ENCODE measurements around the gene CDH19.

CDH19 gene

DNA sequence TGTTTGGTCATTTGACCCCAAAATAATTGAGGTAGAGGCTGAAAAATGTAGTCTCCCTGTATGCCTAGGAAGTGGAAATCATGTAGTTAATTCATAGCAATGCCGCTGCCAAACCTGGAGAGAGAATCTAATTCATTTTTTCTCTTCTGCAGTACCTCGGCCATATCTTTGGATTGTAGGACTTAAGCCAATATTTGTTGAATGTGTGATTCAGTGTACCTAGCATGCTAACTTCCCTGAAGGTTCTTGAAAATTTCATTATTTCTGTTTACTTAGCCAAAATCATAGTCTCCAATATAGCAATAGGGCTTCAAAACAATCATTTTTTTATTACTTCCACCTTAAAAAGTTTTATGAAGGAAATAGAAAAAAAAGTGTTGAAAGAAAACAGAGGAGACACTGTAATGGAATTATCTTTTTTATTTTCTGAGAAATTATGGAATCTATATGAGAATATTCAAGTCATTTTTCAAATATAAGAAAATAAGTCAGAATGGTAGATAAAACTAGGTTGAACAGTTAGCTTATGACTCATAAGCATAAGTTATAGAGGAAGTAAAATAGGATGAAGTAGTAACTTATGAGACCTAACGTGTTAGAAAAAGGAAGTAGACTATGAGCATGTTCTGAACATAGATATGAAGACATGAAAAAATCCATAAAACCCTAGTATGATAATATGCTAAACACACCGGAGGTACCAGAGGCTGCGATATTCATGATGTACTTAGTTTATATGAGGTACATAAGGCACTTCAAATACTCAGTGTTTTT lies 35.2 kb upstream of the CDH19 start:
- no peak for DNase-seq (ENCODE audit: low read depth)
- TF ChIP-seq, protein P1, sequence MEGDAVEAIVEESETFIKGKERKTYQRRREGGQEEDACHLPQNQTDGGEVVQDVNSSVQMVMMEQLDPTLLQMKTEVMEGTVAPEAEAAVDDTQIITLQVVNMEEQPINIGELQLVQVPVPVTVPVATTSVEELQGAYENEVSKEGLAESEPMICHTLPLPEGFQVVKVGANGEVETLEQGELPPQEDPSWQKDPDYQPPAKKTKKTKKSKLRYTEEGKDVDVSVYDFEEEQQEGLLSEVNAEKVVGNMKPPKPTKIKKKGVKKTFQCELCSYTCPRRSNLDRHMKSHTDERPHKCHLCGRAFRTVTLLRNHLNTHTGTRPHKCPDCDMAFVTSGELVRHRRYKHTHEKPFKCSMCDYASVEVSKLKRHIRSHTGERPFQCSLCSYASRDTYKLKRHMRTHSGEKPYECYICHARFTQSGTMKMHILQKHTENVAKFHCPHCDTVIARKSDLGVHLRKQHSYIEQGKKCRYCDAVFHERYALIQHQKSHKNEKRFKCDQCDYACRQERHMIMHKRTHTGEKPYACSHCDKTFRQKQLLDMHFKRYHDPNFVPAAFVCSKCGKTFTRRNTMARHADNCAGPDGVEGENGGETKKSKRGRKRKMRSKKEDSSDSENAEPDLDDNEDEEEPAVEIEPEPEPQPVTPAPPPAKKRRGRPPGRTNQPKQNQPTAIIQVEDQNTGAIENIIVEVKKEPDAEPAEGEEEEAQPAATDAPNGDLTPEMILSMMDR (conservative IDR thresholded peaks at IDR 0.05; ENCODE audit: control insufficient read depth, insufficient read depth, low read depth, low read length), result no peak
- no peak overlapping the region for H3K4me3 ChIP-seq (ENCODE audit: control insufficient read depth, low read depth, low read length)

DNA sequence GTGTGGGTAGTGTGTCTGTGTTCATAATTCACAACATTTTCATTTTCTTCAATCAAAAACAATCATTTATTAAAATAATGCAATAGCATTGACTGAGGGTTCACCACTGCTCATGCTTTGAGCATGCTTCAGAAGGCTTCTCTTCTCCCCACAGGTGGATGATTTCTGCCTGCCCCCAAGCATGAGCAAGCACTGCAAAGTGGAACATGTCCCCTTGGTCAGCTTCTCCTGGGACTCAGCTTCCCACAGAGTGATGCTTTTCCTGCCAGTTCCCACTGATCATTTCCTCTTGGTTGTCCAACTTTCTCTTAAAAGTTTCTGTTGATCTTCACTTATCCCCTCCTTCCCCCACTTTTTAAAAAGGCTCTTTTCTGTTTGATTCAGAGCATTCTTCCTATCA lies 31.5 kb upstream of the CDH19 start:
- TF ChIP-seq, protein P1 (conservative IDR thresholded peaks at IDR 0.05; ENCODE audit: control insufficient read depth, insufficient read depth, low read depth, low read length), result no peak
- no peak for DNase-seq (ENCODE audit: low read depth)
- H3K4me3 ChIP-seq (ENCODE audit: control insufficient read depth, low read depth, low read length), result no peak overlapping the region

DNA sequence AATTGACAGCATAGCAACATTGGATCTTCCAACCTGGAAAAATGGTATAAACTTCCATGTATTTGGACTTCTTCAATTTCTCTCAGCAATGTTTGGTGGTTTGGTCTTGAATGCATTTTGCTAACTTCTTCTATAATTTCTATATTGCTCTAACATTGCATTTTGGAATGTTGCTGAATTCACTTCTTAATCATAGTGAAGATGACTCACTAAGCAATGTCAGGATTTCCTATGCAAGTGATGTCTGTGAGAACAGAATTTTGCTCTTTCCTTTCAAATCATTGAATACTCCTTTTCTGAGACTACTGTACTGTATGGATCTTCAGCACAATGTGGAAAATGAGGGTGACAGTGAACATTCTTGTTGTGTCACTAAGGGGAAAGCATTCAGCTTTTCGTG lies 28.9 kb upstream of the CDH19 start:
- DNase-seq (ENCODE audit: low read depth), result no peak
- H3K4me3 ChIP-seq (ENCODE audit: control insufficient read depth, low read depth, low read length), result no peak overlapping the region
- TF ChIP-seq, protein P1 (conservative IDR thresholded peaks at IDR 0.05; ENCODE audit: control insufficient read depth, insufficient read depth, low read depth, low read length), result no peak

DNA sequence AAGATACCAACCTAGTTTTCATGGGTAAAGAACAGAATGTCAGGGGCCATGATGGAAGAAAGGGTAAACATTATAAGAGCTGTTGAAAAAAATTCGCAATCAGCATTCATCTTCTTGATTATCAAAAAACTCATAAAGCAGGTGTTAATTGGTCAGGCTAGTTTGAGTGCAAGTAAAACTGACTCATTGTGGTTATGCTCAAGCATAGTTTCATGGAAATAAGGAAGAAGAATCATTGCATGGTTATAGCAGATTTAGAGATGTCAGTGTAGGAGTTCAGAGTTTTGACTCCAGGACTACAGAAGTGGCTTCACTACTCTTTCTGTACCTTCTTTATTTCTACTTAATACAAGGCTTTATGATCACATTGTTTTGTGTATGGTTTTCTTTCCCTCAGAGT lies 26.9 kb upstream of the CDH19 start:
- TF ChIP-seq, protein P1 (conservative IDR thresholded peaks at IDR 0.05; ENCODE audit: control insufficient read depth, insufficient read depth, low read depth, low read length), result no peak
- no peak overlapping the region for H3K4me3 ChIP-seq (ENCODE audit: control insufficient read depth, low read depth, low read length)
- no peak for DNase-seq (ENCODE audit: low read depth)

DNA sequence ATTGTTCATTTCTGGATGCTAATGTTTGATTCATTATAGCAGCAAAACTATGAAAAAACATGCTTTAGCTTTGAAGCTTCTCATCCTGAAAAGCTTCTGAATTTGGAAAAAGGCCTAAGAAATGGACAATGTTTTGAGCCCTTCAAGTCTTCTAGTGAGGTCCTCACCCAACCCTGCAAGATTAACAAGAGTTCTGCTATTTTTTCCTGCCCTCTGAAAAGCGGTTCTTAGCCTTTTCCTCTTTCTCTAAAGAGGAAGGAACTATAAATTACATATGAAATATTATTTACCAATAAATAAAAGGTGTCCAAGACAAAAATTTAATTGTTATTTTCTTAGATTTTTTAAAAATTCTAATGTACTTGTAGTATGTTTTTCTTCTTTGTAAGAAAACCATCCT lies 19.9 kb upstream of the CDH19 start:
- TF ChIP-seq, protein P1 (conservative IDR thresholded peaks at IDR 0.05; ENCODE audit: control insufficient read depth, insufficient read depth, low read depth, low read length), result no peak
- DNase-seq (ENCODE audit: low read depth), result no peak
- H3K4me3 ChIP-seq (ENCODE audit: control insufficient read depth, low read depth, low read length), result no peak overlapping the region

DNA sequence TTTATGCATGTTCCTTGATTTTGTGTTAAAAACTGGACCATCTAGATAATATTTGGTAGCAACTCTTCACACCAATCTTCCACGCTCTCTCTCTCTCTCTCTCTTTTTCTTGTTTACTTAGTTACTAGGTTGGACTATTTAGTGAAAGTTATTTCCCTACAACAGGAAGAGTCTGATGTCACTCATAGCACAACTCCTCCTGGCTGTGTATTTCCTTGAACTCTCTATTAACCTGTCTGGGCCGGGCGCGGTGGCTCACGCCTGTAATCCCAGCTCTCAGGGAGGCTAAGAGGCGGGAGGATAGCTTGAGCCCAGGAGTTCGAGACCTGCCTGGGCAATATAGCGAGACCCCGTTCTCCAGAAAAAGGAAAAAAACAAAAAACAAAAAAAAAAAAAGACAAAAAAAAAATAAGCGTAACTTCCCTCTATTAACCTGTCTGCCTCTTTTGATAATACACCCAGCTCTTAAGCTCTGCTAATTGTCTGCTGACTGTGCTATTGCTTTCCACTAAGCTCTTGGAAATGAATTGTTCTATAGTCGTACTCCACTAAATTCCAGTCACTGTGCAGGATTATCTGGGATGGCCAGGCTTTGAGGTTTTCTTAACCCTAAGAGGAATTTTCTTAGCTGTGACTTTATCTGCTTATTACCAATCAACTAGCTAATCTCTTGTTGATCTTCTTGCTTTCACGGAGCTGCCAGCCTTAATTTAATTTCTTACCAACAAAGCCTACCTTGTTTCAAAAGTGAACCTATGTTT lies 18.1 kb upstream of the CDH19 start:
- H3K4me3 ChIP-seq (ENCODE audit: control insufficient read depth, low read depth, low read length), result no peak overlapping the region
- TF ChIP-seq, protein P1 (conservative IDR thresholded peaks at IDR 0.05; ENCODE audit: control insufficient read depth, insufficient read depth, low read depth, low read length), result no peak
- DNase-seq (ENCODE audit: low read depth), result no peak
